ENCODE results near the gene RAB11FIP3.

RAB11FIP3 gene

GRCh38 chr16:519841-520687, 94.6 kb downstream of the RAB11FIP3 start:
- no peak for DNase-seq

GRCh38 chr16:520847-521246, 95.4 kb downstream of the RAB11FIP3 start:
- no peak for DNase-seq

- no peak for DNase-seq
Measured at GRCh38 chr16:521381-522210, 96.1 kb downstream of the RAB11FIP3 start.

- no peak for DNase-seq
Measured at GRCh38 chr16:522320-523096, 97.1 kb downstream of the RAB11FIP3 start.

- DNase-seq = no peak
Measured at GRCh38 chr16:523097-523741, 97.8 kb downstream of the RAB11FIP3 start.

- DNase-seq = no peak
Measured at GRCh38 chr16:524274-525040, 99.0 kb downstream of the RAB11FIP3 start.

- DNase-seq = no peak
Measured at GRCh38 chr16:525123-525519, 99.7 kb downstream of the RAB11FIP3 start.

- DNase-seq = no peak
Measured at GRCh38 chr16:525520-526180, 100.2 kb downstream of the RAB11FIP3 start.

GRCh38 chr16:526181-527014, 100.9 kb downstream of the RAB11FIP3 start:
- DNase-seq = no peak

- DNase-seq = peak; percentile 71
Measured at GRCh38 chr16:527015-527903, 101.8 kb downstream of the RAB11FIP3 start, which contains the start of gene CAPN15. Gene CAPN15, plus strand, starts transcription at chr16:527712. Its CDS starts 19,127 bp downstream, at chr16:546839.

GRCh38 chr16:528111-529011, 102.9 kb downstream of the RAB11FIP3 start:
- DNase-seq = no peak

- no peak for DNase-seq
Measured at GRCh38 chr16:529012-529575, 103.6 kb downstream of the RAB11FIP3 start.

GRCh38 chr16:530111-530817, 104.8 kb downstream of the RAB11FIP3 start:
- no peak for DNase-seq

GRCh38 chr16:531494-532125, 106.2 kb downstream of the RAB11FIP3 start:
- no peak for DNase-seq

GRCh38 chr16:533391-534123, 108.1 kb downstream of the RAB11FIP3 start:
- no peak for DNase-seq

GRCh38 chr16:534135-534534, 108.7 kb downstream of the RAB11FIP3 start:
- no peak for DNase-seq
